ENCODE measurements around the gene NUMA1.

Gene NUMA1

DNA sequence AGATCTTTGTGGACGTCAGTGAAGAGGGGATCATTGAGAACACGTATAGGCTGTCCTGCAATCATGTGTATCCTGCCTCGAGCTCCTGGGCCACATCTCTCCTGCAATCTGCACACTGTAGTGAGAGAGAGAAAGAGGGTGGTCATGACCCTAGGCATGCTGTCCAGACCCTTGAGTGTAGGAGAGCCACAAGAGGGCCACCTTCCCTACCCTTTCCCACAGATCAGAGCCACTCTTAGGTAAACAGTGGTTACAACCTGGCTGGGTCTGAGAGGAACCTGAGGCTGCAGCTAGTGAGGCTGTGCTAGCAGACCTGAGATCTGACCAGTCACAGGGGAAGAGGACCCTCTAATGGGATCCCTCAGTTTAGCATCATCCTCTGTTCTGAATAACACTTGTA is 85.6 kb downstream of the NUMA1 start:
- DNase-seq: no peak
- in situ Hi-C loops (cut with MboI; ENCODE audit: low pct_unique_long_range_greater_than_20kb, low sequenced_read_pairs): no loop called here

DNA sequence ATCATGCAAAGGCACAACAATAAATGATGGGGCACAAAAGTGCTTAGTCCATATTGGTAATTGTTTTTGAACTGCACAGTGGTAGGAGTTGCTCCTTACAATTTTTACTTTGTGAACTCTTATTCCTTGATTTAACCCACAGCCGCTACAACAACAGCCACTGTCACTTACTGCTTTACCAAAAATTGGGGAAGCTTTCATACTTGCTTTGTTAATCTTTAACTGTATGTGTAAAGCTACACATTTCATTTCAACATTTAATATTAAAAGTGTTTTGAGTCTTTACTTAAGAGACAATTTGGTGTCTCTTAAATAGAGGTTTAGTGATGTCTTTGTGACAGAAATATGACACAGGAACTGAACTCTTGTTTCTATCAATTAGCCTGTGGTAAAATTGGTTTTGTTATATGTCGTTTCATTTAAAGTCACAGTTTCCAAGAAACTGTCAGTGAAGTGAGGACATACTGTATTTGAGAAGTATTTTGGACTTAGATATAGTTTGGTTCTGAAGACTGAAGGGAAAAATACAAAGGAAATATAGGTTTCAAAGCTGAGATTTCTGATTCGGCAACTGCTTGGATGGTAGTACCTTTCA is 88.1 kb downstream of the NUMA1 start:
- DNase-seq: no peak
- in situ Hi-C loops (cut with MboI; ENCODE audit: low pct_unique_long_range_greater_than_20kb, low sequenced_read_pairs): no loop called here

GRCh38 chr11:71991494-71991893 is 88.8 kb downstream of the NUMA1 start:
- in situ Hi-C loops (cut with MboI; ENCODE audit: low pct_unique_long_range_greater_than_20kb, low sequenced_read_pairs): no loop called here
- peak; percentile 87 for DNase-seq

- DNase-seq: no peak
- in situ Hi-C loops (cut with MboI; ENCODE audit: low pct_unique_long_range_greater_than_20kb, low sequenced_read_pairs): no loop called here
Observed at GRCh38 chr11:71990701-71991100, 89.6 kb downstream of the NUMA1 start.

GRCh38 chr11:71988050-71988449 is 92.3 kb downstream of the NUMA1 start:
- in situ Hi-C loops (cut with MboI; ENCODE audit: low pct_unique_long_range_greater_than_20kb, low sequenced_read_pairs): no loop called here
- no peak for DNase-seq

DNA sequence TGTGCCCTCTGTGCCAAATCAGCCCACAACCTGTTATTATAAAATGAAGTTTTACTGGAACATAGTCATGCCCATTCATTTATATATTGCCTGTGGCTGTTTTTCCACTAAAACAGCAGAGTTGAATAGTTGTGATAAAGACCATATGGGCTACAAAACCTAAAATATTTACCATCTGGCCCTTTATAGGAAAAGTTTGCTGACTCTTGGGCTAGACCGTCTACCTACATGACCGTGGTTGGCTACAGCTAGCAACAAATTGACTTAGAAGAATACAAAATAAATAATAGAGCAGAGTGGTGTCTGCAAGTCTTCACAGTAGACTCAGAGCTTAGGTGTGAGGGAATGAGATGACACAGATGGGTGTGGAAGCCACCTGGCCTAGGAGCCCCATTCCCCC is 92.8 kb downstream of the NUMA1 start:
- DNase-seq: no peak
- in situ Hi-C loops (cut with MboI; ENCODE audit: low pct_unique_long_range_greater_than_20kb, low sequenced_read_pairs): no loop called here

GRCh38 chr11:71986131-71986530 is 94.2 kb downstream of the NUMA1 start:
- in situ Hi-C loops (cut with MboI; ENCODE audit: low pct_unique_long_range_greater_than_20kb, low sequenced_read_pairs): no loop called here
- peak; percentile 43 for DNase-seq

DNA sequence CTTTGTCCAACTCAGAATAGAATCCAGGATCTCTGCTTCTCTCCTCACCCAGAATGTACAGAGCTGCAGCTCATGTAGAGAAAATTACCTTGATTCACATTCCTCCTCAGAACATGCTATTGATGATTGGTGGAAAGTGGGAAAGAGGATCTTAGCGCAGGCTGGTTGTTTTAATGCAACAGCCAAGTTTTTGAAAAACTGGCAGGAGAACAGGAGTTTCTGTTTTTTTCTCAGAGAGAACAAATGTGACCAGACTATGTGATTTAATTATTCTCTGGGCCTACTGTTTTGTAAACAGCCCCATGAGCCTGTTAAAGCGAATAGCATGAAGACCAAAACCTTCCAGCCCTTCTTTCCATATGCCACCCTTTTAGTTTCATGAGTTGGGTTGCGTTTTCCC is 100.7 kb downstream of the NUMA1 start:
- in situ Hi-C loops (cut with MboI; ENCODE audit: low pct_unique_long_range_greater_than_20kb, low sequenced_read_pairs): no loop called here
- DNase-seq: no peak

- in situ Hi-C loops (cut with MboI; ENCODE audit: low pct_unique_long_range_greater_than_20kb, low sequenced_read_pairs): no loop called here
- no peak for DNase-seq
Observed at GRCh38 chr11:71979094-71979493, 101.2 kb downstream of the NUMA1 start.

DNA sequence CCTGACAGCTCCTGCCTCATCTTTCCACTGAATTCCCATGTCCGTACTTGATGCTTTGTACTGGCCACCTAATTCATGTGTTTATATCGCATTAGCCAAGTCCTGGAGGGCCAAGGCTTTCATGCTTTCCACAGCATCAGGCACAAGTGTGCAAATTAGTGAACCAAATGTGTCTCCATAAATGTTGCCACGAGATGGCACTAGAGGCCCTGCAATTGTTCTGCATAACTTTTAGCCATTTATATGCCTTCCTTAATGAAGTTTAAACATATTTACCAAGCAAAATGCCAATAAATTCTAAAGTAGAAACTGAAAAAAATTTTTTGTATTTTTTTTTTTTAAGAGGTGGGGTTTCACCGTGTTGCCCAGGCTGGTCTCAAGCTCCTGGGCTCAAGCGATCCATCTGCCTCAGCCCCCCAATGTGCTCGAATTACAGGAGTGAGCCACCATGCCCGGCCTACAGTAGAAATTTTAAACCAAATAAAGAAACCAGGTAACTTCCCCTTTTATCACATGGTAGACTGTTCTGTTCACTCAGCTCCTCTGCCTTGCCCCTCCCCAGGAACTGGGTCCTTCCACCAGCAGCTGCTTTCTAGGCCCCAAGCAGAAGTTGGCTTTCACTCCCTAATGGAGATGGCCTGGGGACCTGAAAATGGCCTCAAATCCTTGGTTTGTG is 102.5 kb downstream of the NUMA1 start:
- peak; percentile 89 for DNase-seq
- in situ Hi-C loops (cut with MboI; ENCODE audit: low pct_unique_long_range_greater_than_20kb, low sequenced_read_pairs): no loop called here

- in situ Hi-C loops (cut with MboI; ENCODE audit: low pct_unique_long_range_greater_than_20kb, low sequenced_read_pairs): no loop called here
- DNase-seq: no peak
Observed at GRCh38 chr11:71977090-71977489, 103.3 kb downstream of the NUMA1 start.

DNA sequence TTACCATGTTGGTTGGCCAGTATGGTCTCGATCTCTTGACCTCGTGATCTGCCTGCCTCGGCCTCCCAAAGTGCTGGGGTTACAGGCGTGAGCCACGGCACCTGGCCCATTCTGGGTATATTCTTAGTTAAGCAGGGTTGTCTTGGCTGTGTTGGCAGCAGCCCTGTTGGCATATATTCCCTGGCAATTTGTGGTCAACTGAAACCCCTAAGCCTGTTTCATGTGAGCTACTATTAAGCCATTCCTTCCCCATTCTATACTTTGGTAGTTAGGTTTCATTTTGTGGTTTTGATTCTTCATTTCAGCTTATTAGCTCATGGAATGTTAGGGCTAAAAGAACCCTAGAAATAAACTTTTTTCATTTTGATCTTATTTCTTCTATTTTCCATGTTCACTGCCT is 103.8 kb downstream of the NUMA1 start:
- no peak for DNase-seq
- in situ Hi-C loops (cut with MboI; ENCODE audit: low pct_unique_long_range_greater_than_20kb, low sequenced_read_pairs): no loop called here

DNA sequence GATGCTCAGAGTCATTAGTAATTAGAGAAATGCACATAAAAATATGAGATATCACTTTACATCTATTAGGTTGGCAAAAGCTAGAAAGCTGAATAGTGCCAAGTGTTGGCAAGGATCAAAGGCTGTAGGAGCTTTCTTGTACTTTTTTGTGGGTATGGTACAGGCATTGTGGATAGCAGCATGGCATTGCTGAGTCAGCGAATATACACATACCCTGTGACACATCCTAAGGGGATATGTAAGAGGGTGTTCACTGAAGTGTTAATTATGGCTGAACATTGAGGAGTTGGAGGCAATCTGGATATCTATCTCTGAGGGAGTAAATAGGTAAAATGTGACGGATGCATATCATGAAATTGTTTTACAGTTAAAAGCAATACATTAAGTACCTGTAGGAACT is 108.7 kb downstream of the NUMA1 start:
- no peak for DNase-seq
- in situ Hi-C loops (cut with MboI; ENCODE audit: low pct_unique_long_range_greater_than_20kb, low sequenced_read_pairs): no loop called here

- in situ Hi-C loops (cut with MboI; ENCODE audit: low pct_unique_long_range_greater_than_20kb, low sequenced_read_pairs): no loop called here
- DNase-seq: no peak
Observed at GRCh38 chr11:71964641-71965040, 115.7 kb downstream of the NUMA1 start.

- DNase-seq: no peak
- in situ Hi-C loops (cut with MboI; ENCODE audit: low pct_unique_long_range_greater_than_20kb, low sequenced_read_pairs): no loop called here
Observed at GRCh38 chr11:71963468-71963867, 116.9 kb downstream of the NUMA1 start.

DNA sequence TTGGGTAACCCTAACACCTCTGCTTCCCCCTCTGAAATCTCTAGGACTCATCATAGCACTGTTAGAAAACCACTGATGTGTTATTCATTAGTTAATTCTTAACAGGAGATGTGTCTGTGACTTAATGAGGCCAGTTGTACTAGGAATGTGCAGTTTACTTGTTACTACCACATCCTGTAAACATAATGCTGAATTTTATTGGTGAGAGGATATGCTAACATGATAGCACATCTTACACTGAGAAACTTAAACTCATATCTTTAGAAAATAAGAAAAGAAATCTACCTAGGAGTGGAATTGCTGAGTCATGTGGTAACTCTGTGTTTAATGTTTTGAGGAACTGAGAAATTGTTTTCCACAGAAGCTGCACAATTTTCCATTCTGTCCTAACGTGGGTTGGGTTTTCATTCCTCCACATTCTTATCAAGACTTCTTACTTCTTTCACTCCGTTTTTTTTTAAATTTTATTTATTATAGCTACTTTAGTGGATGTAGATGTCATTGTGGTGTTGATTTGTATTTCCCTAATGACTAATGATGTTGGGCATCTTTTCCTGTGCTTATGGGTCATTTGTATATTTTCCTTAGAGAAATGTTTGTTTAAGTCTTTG is 117.8 kb downstream of the NUMA1 start:
- in situ Hi-C loops (cut with MboI; ENCODE audit: low pct_unique_long_range_greater_than_20kb, low sequenced_read_pairs): no loop called here
- peak; percentile 47 for DNase-seq

DNA sequence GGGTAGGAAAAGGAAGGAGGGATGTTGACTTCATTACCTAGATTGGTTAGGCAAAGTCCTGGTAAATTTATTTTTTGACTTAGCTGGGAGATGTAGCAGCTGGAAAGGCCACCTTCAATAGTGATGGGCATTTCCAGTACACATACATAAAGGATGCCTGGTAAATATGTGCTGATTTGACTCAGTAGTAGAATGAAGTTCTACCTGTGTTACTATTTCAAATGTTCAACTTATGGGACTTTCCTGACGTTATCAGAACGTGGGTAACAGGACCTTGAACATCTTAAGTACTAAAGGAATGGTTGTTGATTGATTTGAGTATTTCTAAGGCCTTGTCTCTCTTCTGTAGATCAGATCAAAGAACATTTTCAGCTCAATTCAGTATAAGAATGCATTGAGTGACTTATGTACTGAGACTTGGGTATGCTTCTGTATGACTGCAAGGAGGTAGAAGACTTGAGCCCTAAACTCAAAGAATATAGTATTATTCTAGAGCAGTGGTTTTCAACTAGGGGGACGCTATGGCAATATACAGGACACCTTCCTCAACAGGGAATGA is 124.4 kb downstream of the NUMA1 start:
- no peak for DNase-seq
- in situ Hi-C loops (cut with MboI; ENCODE audit: low pct_unique_long_range_greater_than_20kb, low sequenced_read_pairs): no loop called here
